ENCODE measurements around the gene UBE2D4.

GRCh38 chr7:43915907-43916306 lies 10.3 kb upstream of the UBE2D4 start:
- TF ChIP-seq POLR2A (IDR thresholded peaks at IDR 0.05) (no peak), EP300 (IDR thresholded peaks at IDR 0.05; ENCODE audit: low read depth) (no peak), CTCF (IDR thresholded peaks at IDR 0.05) (no peak)
